K562 (cell line): ENCODE data around the gene HMOX1. TPM values are rescaled to one million over a fixed set of nuclear protein-coding genes. Genes with fewer than 3 reads are reported as not detected.
A peak's percentile ranks its signal among the peaks of the same experiment; 100 is the strongest.

Experiments used
- ATAC-seq: fragments of 200-7000 bp; cut with Tn5 transposase; 3 replicates; pipeline ENCODE4 v1.9.1; 2020; ENCODE audit warnings: moderate library complexity
- BruUV-seq: library from RNA; stranded (reverse); fragments of 400-500 nt; replicated peaks from 2 replicates; lab custom pipeline; 2021; lab: Mats Ljungman, UMichigan
- CTCF ChIA-PET: fragments of 300-600 bp; formaldehyde crosslinking; extraction: SDS; loops from one replicate; lab custom pipeline; 2021; ENCODE audit warnings: low intra/inter-chr PET ratio; lab: Yijun Ruan, JAX
- POLR2A ChIA-PET: fragments of 300-600, 350-650 bp; sonication (Branson Sonifier 250); formaldehyde crosslinking; extraction: SDS; loops from one replicate; lab custom pipeline; 2021; ENCODE audit warnings: antibody characterized with exemption, inconsistent platforms; lab: Yijun Ruan, JAX
- DNase-seq, 4 experiments: peaks; one replicate each; pipeline versions ENCODE4 v3.0.0 to v3.0.0-alpha.2; 2011 to 2018; ENCODE audit warnings: low spot score in 3 of 4, mixed read lengths in 3 of 4; ENCODE audit errors: extremely low read depth in 1 of 4
- FAIRE-seq: peaks from 2 replicates; lab custom pipeline; 2011; peaks lifted over from hg19 to GRCh38; lab: Jason Lieb, UNC
- H2AFZ ChIP-seq: 2 replicates; pipeline ENCODE4 v1.6.0; 2011; ENCODE audit warnings: low read depth, low read length, control low read depth, inconsistent platforms
- H3K27ac ChIP-seq: fragments of 200-600 bp; 3 replicates; pipeline ENCODE4 v1.8.0; 2011; ENCODE audit warnings: low read depth, mild to moderate bottlenecking, control low read depth, inconsistent platforms, low read length, moderate library complexity, mixed read lengths; ENCODE audit errors: extremely low read depth
- H3K27me3 ChIP-seq, 2 experiments: fragments of 300-600 bp in 1 of 2; 2 replicates in 1 of 2; 3 replicates in 1 of 2; pipeline versions ENCODE4 v1.6.0 to v1.8.0; 2011; ENCODE audit warnings: inconsistent platforms in 2 of 2, low read length in 2 of 2, mild to moderate bottlenecking in 1 of 2, mixed read lengths in 1 of 2, moderate library complexity in 1 of 2; ENCODE audit not compliant: control insufficient read depth in 2 of 2, insufficient read depth in 2 of 2
- H3K36me3 ChIP-seq: fragments of 300-600 bp; 3 replicates; pipeline ENCODE4 v1.8.0; 2011; ENCODE audit warnings: mild to moderate bottlenecking, low read length, inconsistent platforms; ENCODE audit not compliant: control insufficient read depth, insufficient read depth
- H3K4me1 ChIP-seq, 2 experiments: fragments of 200-600 bp in 1 of 2; replicated peaks in 1 of 2; 2 replicates in 1 of 2; 3 replicates in 1 of 2; pipeline versions ENCODE4 v1.5.1 to v1.8.0; 2011; ENCODE audit warnings: inconsistent platforms in 2 of 2, low read length in 2 of 2, mild to moderate bottlenecking in 1 of 2, mixed read lengths in 1 of 2, moderate library complexity in 1 of 2; ENCODE audit not compliant: control insufficient read depth in 2 of 2, insufficient read depth in 2 of 2
- H3K4me2 ChIP-seq: 2 replicates; pipeline ENCODE4 v1.6.1; 2011; ENCODE audit warnings: low read length, control low read depth, inconsistent platforms, mixed read lengths; ENCODE audit not compliant: insufficient read depth
- H3K4me3 ChIP-seq: fragments of 200-600 bp; sonication (generic), shearing (Covaris generic); 2 replicates; pipeline ENCODE4 v1.5.1; 2016; ENCODE audit warnings: control low read depth, inconsistent platforms
- H3K79me2 ChIP-seq: fragments of 200-600 bp; 3 replicates; pipeline ENCODE4 v1.8.0; 2011; ENCODE audit warnings: low read length, inconsistent platforms; ENCODE audit not compliant: control insufficient read depth, insufficient read depth
- H3K9ac ChIP-seq, 2 experiments: 2 replicates each; pipeline versions ENCODE4 v1.6.0 to v1.6.1; 2011; ENCODE audit warnings: low read depth in 2 of 2, low read length in 2 of 2, control low read depth in 1 of 2, inconsistent platforms in 1 of 2, mild to moderate bottlenecking in 1 of 2, mixed read lengths in 1 of 2; ENCODE audit not compliant: insufficient read depth in 1 of 2
- H3K9me1 ChIP-seq: one replicate; pipeline ENCODE4 v1.6.0; 2011; ENCODE audit warnings: inconsistent platforms, mild to moderate bottlenecking, low read length, moderate library complexity; ENCODE audit not compliant: control insufficient read depth, insufficient read depth
- H3K9me3 ChIP-seq: replicated peaks from 2 replicates; pipeline ENCODE4 v1.5.1; 2011; ENCODE audit warnings: low read depth, low read length, inconsistent platforms; ENCODE audit not compliant: control insufficient read depth, insufficient read depth
- H4K20me1 ChIP-seq: replicated peaks from 2 replicates; pipeline ENCODE4 v1.6.1; 2011; ENCODE audit warnings: low read length, inconsistent platforms, mixed read lengths; ENCODE audit not compliant: control insufficient read depth, insufficient read depth
- CBFA2T2 ChIP-seq: fragments of 450-650 bp; conservative IDR thresholded peaks from 2 replicates; pipeline ENCODE4 v1.6.1; 2017; ENCODE audit warnings: mild to moderate bottlenecking
- FOS ChIP-seq: IDR thresholded peaks from 3 replicates; pipeline ENCODE4 v1.6.1; 2011; ENCODE audit not compliant: insufficient read length; ENCODE audit errors: extremely low read depth
- NBN ChIP-seq: fragments of 450-650 bp; IDR thresholded peaks from 2 replicates; pipeline ENCODE4 v1.6.1; 2016; ENCODE audit warnings: low read depth, mild to moderate bottlenecking
- RAD51 ChIP-seq: fragments of 450-650 bp; IDR thresholded peaks from 2 replicates; pipeline ENCODE4 v1.7.1; 2016; ENCODE audit warnings: low read depth, mild to moderate bottlenecking, borderline replicate concordance
- SMARCA4 ChIP-seq: fragments of 450-650 bp; IDR thresholded peaks from 2 replicates; pipeline ENCODE4 v1.6.1; 2016
- TOE1 ChIP-seq, 2 experiments: fragments of 450-650 bp in 1 of 2; sonication (generic) in 1 of 2; formaldehyde crosslinking in 1 of 2; IDR thresholded peaks; 2 replicates each; pipeline versions ENCODE4 v1.7.1 to v1.8.0; 2016 to 2022; ENCODE audit warnings: borderline replicate concordance in 2 of 2, mild to moderate bottlenecking in 2 of 2, antibody characterized with exemption in 1 of 2, inconsistent platforms in 1 of 2, low read depth in 1 of 2, missing genetic modification reagents in 1 of 2, moderate library complexity in 1 of 2
- ZNF217 ChIP-seq: sonication (generic); formaldehyde crosslinking; IDR thresholded peaks from 2 replicates; pipeline ENCODE4 v1.8.0; 2022; ENCODE audit warnings: mild to moderate bottlenecking, missing genetic modification reagents
- whole genome bisulfite sequencing: fragments of 100-300 bp; shearing (Covaris generic); methylation state at CpG from one replicate; pipeline ENCODE4 v1.1.6; 2016; ENCODE audit warnings: low coverage, mixed read lengths; ENCODE audit not compliant: insufficient coverage; ENCODE audit errors: missing lambda C conversion rate; 5-methylcytosine and 5-hydroxymethylcytosine counted together
- in situ Hi-C: fragments of 300-500 bp; cut with MboI; formaldehyde crosslinking; loops from 4 replicates; pipeline ENCODE4 v1.15.0; 2018; ENCODE audit warnings: inconsistent platforms, mixed read lengths
- intact Hi-C: fragments of 100-400 bp; cut with micrococcal nuclease; formaldehyde crosslinking; loops from 2 replicates; pipeline ENCODE4 v1.14.2; 2022
- polyA plus RNA-seq, 8 experiments: library from polyadenylated mRNA; depleted of rRNA in 4 of 8; stranded (reverse) in 5 of 8; unstranded in 3 of 8; fragments of >200 nt; fragmentation: Nextera tagmentation in 2 of 8; fragmentation: Illumina TruSeq in 1 of 8; extraction: Ambion mirVana in 2 of 8; extraction: Trizol in 1 of 8; gene quantifications; 2 replicates each; pipeline versions ENCODE4 v1.2.1 to v1.2.3, GENCODE V29; 2011 to 2014; ENCODE audit warnings: inconsistent platforms in 1 of 8, missing spikeins in 1 of 8
- total RNA-seq, 7 experiments: library from RNA; depleted of rRNA in 6 of 7; stranded (reverse); fragments of >200 nt in 6 of 7; fragmentation: Illumina TruSeq in 2 of 7; extraction: Trizol in 2 of 7; gene quantifications; 2 replicates each; pipeline versions ENCODE4 v1.2.1 to v1.2.3, GENCODE V29; 2011 to 2021; ENCODE audit warnings: low replicate concordance in 1 of 7
- TF ChIP-seq, protein P1 (sequence below): sonication (generic); formaldehyde crosslinking; IDR thresholded peaks from 2 replicates; pipeline ENCODE4 v1.9.0; 2022; ENCODE audit warnings: mild to moderate bottlenecking, missing genetic modification reagents
- TF ChIP-seq, protein P2 (sequence below): sonication (generic); formaldehyde crosslinking; IDR thresholded peaks from 2 replicates; pipeline ENCODE4 v1.8.1; 2023; ENCODE audit warnings: mild to moderate bottlenecking, missing genetic modification reagents
- TF ChIP-seq, protein P3 (sequence below): sonication (generic); IDR thresholded peaks from 2 replicates; pipeline ENCODE4 v1.6.1; 2016
- TF ChIP-seq, protein P4 (sequence below): sonication (generic); formaldehyde crosslinking; IDR thresholded peaks from 2 replicates; pipeline ENCODE4 v1.5.0; 2020; ENCODE audit warnings: missing genetic modification reagents

The HMOX1 gene
- total and polyA plus RNA-seq, 9 of the 15 experiments (the other 6 are each of a cell fraction or from before 2014, with no cell fraction given): not detected

DNA sequence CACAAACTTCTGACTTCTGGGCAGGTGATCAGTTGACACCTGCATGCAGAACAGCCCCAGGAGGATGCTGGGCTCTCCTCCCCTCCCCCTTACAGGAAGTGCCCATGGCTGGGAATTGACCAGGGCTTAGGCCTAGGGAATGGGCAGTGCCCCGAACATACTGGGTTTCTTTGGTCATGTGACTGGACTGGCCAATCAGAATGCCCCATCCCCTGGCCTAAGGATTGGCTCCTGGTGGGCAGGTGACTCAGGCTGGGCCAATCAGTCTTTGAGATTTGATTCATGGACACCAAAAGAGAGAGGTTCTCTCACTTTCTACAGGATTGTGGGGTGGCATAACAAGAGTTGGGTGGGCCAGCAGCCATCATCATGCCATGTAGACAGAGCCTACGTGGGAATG, 56.2 kb downstream of the HMOX1 start:
- Histone ChIP-seq H3K27me3 (no peaks in the 10 kb centered on the region), H4K20me1 (0 out of 2 replicates have a peak, but pooled peaks cover 4% of the 10 kb centered on the region), H2AFZ (no peak overlapping the region), H3K4me3 (no peak overlapping the region), H3K36me3 (peaks cover 26% of the 10 kb centered on the region; the same call in 2 of the 3 replicates), H3K9me3 (no peaks in the 10 kb centered on the region; the same call in 1 of the 2 replicates), H3K9me1 (peaks cover 4% of the 10 kb centered on the region), H3K79me2 (no peaks in the 10 kb centered on the region), H3K4me2 (no peak overlapping the region), H3K9ac (no peak overlapping the region), H3K27ac (no peak overlapping the region), H3K4me1 (no peaks in the 10 kb centered on the region; a peak in 2 of 5 replicates)
- FAIRE-seq (peak; percentile 54), ATAC-seq (peak; percentile 93), DNase-seq (peak; percentile 58 to 89 (median 84))
- no TSS peak for BruUV-seq
- WGBS: 67% methylated on average over 1 of the region's 2 CpGs
- POLR2A ChIA-PET: interaction anchor here (1.0 kb wide), 1 partner anchor 175 kb away, joined by 3 read pairs; no protein-coding TSS in a partner anchor
- intact Hi-C loops (no loop called here), in situ Hi-C loops (no loop called here)
- CTCF ChIA-PET: no interaction called here
- peak; percentile 74 for TF ChIP-seq CBFA2T2
- TF ChIP-seq NBN: no peak
- TF ChIP-seq, protein P1, sequence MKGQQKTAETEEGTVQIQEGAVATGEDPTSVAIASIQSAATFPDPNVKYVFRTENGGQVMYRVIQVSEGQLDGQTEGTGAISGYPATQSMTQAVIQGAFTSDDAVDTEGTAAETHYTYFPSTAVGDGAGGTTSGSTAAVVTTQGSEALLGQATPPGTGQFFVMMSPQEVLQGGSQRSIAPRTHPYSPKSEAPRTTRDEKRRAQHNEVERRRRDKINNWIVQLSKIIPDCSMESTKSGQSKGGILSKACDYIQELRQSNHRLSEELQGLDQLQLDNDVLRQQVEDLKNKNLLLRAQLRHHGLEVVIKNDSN (CRISPR knock-in tag): peak; percentile 95
- TF ChIP-seq RAD51: peak; percentile 96
- no peak for TF ChIP-seq ZNF217 (CRISPR knock-in tag)
- TF ChIP-seq, protein P2, sequence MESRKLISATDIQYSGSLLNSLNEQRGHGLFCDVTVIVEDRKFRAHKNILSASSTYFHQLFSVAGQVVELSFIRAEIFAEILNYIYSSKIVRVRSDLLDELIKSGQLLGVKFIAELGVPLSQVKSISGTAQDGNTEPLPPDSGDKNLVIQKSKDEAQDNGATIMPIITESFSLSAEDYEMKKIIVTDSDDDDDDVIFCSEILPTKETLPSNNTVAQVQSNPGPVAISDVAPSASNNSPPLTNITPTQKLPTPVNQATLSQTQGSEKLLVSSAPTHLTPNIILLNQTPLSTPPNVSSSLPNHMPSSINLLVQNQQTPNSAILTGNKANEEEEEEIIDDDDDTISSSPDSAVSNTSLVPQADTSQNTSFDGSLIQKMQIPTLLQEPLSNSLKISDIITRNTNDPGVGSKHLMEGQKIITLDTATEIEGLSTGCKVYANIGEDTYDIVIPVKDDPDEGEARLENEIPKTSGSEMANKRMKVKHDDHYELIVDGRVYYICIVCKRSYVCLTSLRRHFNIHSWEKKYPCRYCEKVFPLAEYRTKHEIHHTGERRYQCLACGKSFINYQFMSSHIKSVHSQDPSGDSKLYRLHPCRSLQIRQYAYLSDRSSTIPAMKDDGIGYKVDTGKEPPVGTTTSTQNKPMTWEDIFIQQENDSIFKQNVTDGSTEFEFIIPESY (CRISPR knock-in tag): no peak
- TF ChIP-seq FOS: peak; percentile 63
- TF ChIP-seq TOE1 (IDR thresholded peaks at IDR 0.05; ENCODE audit: borderline replicate concordance): peak; percentile 94
- no peak for TF ChIP-seq TOE1 (CRISPR knock-in tag; IDR thresholded peaks at IDR 0.05; ENCODE audit: borderline replicate concordance, low read depth)
- TF ChIP-seq, protein P3, sequence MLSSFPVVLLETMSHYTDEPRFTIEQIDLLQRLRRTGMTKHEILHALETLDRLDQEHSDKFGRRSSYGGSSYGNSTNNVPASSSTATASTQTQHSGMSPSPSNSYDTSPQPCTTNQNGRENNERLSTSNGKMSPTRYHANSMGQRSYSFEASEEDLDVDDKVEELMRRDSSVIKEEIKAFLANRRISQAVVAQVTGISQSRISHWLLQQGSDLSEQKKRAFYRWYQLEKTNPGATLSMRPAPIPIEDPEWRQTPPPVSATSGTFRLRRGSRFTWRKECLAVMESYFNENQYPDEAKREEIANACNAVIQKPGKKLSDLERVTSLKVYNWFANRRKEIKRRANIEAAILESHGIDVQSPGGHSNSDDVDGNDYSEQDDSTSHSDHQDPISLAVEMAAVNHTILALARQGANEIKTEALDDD: no peak
- TF ChIP-seq SMARCA4: no peak
- TF ChIP-seq, protein P4, sequence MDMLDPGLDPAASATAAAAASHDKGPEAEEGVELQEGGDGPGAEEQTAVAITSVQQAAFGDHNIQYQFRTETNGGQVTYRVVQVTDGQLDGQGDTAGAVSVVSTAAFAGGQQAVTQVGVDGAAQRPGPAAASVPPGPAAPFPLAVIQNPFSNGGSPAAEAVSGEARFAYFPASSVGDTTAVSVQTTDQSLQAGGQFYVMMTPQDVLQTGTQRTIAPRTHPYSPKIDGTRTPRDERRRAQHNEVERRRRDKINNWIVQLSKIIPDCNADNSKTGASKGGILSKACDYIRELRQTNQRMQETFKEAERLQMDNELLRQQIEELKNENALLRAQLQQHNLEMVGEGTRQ (CRISPR knock-in tag): peak; percentile 90
